Femur (tissue), 1 donor: ENCODE results near the gene RNF175.

Experiments
- DNase-seq: peaks from one replicate; pipeline ENCODE4 v3.0.0-alpha.2; 2017

Gene RNF175

GRCh38 chr4:153784166-153784699, 24.4 kb upstream of the RNF175 start:
- no peak for DNase-seq

DNA sequence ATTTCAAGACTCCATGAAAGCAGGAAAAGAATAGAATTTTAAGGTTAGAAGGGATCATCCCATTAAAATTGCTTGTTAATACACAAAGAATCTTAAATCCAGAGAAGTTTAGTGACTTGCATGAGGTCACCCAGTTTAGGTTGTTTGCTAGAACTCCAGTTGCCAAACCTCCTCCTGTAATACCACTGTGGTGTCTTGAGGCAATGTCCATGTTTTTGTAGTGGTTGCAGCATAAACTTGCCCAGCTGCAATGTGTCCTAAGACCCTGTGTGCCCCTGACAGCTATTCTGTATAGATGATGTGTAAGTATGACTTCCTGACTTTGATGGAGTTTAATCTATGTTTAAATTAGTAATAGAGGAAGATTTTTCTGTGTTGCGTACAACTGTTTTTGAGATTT, 22.8 kb upstream of the RNF175 start:
- DNase-seq: no peak

DNA sequence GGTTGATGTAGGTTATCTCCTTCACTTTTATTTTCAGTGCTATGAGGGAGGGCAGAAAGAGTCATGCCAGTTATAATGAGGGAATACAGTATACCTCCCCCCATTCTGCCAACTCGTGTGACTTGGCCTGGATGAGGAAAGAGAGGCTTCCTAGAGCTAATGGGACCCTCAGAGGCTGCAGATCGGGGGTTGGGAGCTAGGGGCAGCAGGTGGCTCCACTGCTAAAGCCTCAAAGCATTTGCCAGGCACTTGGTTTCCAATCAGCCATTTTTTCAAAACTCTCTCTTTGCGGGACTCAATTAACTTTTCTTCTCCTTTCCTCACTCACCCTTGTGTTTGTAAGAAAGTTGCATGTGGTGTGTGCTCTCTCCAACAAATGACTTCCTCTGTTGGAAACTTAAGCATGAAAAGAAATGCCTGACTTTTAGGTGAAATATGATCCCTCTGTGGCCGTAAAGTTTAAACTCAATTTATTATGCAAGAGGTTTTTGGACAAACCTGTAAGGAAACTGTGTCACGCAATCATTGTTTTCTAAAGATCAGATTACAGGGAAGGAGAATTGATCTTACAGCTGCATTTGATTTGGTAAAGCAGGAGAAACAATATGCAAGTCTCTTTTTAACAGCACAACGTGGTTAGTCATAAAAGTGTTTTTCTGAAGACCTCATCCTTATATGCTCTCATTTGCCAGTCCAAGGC, 22.0 kb upstream of the RNF175 start:
- DNase-seq: no peak

- no peak for DNase-seq
These were observed 21.5 kb upstream of the RNF175 start for GRCh38 chr4:153781280-153781679.

DNA sequence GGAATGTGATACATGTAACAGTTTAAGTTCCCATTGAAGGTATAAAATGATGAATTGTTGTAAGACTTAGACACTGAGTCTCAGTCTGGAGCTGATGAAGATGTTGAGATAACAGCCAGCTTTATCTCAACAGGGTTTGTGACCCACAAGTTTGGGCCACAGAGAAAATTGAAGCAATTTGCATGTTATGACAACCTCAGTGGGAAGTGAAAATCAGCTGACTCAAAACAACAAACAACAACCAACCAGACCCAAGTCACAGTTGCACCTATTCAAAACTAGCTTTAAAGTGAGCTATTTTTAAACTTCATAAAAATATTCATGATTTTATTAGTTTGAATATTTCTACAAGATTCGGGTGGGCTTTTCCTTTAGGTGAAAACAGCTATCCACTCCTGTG, 21.1 kb upstream of the RNF175 start:
- no peak for DNase-seq

GRCh38 chr4:153780221-153780620, 20.4 kb upstream of the RNF175 start:
- no peak for DNase-seq

DNA sequence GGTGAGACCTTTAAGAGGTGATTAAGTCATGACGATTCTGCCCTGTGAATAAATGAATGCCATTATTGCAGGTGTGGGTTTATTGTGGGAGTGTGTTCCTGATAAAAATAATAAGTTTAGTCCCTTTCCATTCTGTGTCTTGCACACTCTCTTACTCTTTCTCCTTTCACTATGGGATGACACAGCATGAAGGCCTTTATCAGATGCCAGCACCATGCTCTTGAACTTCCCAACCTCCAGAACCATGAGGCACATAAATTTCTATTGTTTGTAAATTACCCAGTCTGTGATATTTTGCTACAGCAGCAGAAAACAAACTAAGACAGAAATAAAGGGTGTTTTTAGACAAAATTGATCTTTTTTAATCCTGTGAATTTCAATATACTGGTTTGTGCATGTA, 18.6 kb upstream of the RNF175 start:
- no peak for DNase-seq

DNA sequence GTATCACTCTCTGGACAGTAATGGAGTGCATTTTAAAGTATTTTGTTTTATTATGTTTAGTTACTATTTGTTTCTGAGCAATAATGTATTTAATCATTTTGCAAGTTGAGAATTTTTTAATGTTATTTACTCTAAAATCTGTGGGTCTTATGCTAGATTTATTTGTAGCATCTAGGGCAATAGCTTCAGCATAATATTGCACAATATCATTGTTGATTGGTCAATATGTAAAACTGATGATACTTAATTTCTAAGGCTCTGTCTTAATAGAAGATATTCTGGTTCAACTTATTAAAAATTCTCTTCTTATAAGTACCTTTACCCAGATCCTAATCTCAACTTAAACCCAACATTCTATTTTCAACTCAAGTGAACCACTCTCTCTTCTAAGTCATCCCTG, 17.6 kb upstream of the RNF175 start:
- DNase-seq: no peak

GRCh38 chr4:153776601-153777000, 16.8 kb upstream of the RNF175 start:
- no peak for DNase-seq

GRCh38 chr4:153773236-153773690, 13.4 kb upstream of the RNF175 start:
- no peak for DNase-seq

DNA sequence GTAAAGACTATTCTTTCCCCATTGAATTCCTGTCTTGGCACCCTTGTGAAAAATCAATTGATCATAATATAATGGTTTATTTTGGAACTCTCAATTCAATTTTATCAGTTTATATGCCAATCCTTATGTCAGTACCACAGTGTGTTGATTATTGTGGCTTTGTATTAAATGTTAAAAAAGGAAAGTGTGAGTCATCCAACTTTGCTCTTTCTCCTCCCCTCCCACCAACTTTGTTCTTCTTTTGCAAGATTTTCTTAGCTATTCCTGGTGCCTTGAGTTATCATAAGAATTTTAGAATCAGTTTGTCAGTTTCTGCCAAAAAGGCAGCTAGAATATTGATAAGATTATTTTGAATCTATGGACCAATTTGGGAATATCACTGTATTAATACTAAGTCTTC, 11.2 kb upstream of the RNF175 start:
- no peak for DNase-seq

GRCh38 chr4:153766758-153767157, 6.9 kb upstream of the RNF175 start:
- DNase-seq: no peak

- DNase-seq: no peak
These were observed 6.1 kb upstream of the RNF175 start for GRCh38 chr4:153765894-153766293.

- no peak for DNase-seq
These were observed 5.0 kb upstream of the RNF175 start for GRCh38 chr4:153764601-153765368.

- no peak for DNase-seq
These were observed 3.6 kb upstream of the RNF175 start for GRCh38 chr4:153763404-153763803.

DNA sequence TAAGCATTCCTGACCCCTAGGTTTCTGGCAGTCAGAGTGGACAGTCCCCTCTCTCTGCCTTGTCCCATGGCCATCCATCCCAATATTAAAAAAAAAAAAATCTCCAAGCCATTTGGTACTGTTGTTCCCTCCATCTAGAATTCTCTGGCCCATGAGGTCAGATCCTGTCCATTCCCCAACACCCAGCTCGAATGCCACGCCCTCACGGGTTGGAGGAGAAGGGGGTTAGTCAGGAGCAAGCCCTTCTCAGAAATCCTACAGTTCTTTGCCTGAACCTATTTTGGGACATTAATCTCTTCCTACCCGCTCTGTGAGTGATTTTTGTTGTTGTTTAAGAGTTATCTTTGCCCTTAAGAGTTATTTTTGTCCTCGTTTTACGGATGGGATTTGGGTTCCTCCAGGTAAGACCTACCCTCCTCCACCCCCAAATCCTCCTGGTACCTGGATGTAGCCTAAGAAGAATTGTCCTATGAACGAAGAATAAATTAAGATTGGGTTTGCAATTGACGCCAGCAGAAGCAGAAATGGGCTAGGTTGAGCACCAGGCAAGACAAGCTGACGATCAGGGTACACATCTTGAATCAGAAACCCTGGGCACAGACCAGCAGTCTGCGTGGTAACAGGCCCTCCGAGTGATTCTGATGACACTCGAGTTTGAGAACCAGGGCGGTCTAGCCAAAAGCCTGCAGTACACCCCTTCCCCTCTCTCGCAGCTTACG, 977 bp downstream of the RNF175 start:
- DNase-seq: no peak

DNA sequence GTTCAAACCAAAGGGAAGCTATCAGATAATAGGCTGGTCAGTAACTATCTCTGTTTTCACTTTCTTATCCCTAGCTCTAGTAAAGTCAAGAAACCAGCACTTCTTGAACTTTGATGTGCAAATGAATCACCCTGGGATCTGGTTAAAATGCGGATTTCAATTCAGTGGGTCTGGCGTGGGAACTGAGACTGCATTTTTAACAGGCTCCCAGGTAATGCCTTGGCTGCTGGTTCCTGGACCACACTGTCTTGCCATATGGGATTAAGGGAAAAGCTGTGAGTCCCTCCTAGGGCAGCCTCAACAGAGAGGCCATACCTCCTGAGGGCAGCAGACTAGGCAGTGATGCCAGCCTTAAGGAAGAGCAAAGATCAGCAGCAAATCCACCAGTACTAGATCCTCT, 1.7 kb downstream of the RNF175 start:
- DNase-seq: no peak

GRCh38 chr4:153757407-153757806, 2.4 kb downstream of the RNF175 start:
- no peak for DNase-seq

GRCh38 chr4:153755186-153755585, 4.6 kb downstream of the RNF175 start:
- no peak for DNase-seq

- peak; percentile 79 for DNase-seq
These were observed 9.5 kb downstream of the RNF175 start for GRCh38 chr4:153750197-153750817.

GRCh38 chr4:153748378-153748777, 11.4 kb downstream of the RNF175 start:
- DNase-seq: no peak

- no peak for DNase-seq
These were observed 12.3 kb downstream of the RNF175 start for GRCh38 chr4:153747406-153747955.

DNA sequence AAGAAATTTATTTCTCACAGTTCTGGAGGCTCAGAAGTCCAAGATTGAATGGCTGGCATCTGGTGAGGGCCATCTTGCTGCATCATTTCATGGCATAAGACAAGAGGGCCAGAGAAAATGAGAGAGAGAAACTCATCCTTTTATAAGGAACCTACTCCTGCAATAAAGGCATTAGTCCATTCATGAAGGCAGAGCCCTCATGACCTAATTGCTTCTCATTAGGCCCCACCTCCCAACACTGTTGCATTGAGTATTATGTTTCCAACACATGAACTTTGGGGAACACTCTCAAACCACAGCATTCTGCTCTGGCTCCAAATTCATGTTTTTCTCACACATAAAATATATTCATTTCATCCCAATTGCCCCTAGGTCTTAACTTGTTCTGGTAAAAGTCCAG, 14.2 kb downstream of the RNF175 start:
- no peak for DNase-seq
